ENCODE results near the gene ZNF808. TPM values are rescaled to one million over a fixed set of nuclear protein-coding genes. Genes with fewer than 3 reads are reported as not detected.
"Not testable (repeated sequence)": the region's sequence is repeated elsewhere in the genome, so short reads cannot be mapped to it uniquely, and the experiment has no call there.

Gene ZNF808
- total RNA-seq, 2 donors from 2014 or later: 34.6 to 42.5 TPM

GRCh38 chr19:52542984-52543664 is 15.7 kb downstream of the ZNF808 start:
- Mint-ChIP-seq H3K4me3 (peak overlapping the region; percentile 79), H3K27ac (peak overlapping the region; percentile 75 to 96), H3K36me3 (peaks cover 36% of the 10 kb centered on the region), H3K4me1 (ENCODE audit: low read depth in 2 of 2) (peaks cover 23 to 32% of the 10 kb centered on the region in 2 donors), H3K9me3 (peaks cover 4% of the 10 kb centered on the region), H3K27me3 (no peaks in the 10 kb centered on the region)
- ATAC-seq: peak; percentile 96 to 97
- peak; percentile 85 for DNase-seq (ENCODE audit: low spot score)

- DNase-seq (ENCODE audit: low spot score): no peak
- Mint-ChIP-seq H3K9me3 (peaks cover 30% of the 10 kb centered on the region), H3K27me3 (no peaks in the 10 kb centered on the region), H3K36me3 (peaks cover 62% of the 10 kb centered on the region), H3K4me3 (no peak overlapping the region), H3K4me1 (ENCODE audit: low read depth in 2 of 2) (peaks cover 6 to 7% of the 10 kb centered on the region in 2 donors), H3K27ac (no peak overlapping the region)
- ATAC-seq: no peak
Observed at GRCh38 chr19:52554216-52554971, 26.9 kb downstream of the ZNF808 start.

- Mint-ChIP-seq H3K27me3 (no peaks in the 10 kb centered on the region), H3K4me3 (no peak overlapping the region), H3K36me3 (peaks cover 73% of the 10 kb centered on the region), H3K4me1 (ENCODE audit: low read depth in 2 of 2) (peaks cover 0 to 4% of the 10 kb centered on the region in 2 donors), H3K27ac (no peak overlapping the region), H3K9me3 (peaks cover 31% of the 10 kb centered on the region)
- DNase-seq (ENCODE audit: low spot score) (no peak), ATAC-seq (no peak)
Observed at GRCh38 chr19:52557231-52557995, 29.9 kb downstream of the ZNF808 start.

GRCh38 chr19:52558732-52559445 is 31.4 kb downstream of the ZNF808 start:
- not testable (repeated sequence) for H3K27me3 Mint-ChIP-seq; H3K27ac Mint-ChIP-seq; ATAC-seq; H3K4me1 Mint-ChIP-seq (ENCODE audit: low read depth in 2 of 2); H3K4me3 Mint-ChIP-seq; DNase-seq (ENCODE audit: low spot score)
- H3K9me3 Mint-ChIP-seq: peaks cover 31% of the 10 kb centered on the region
- H3K36me3 Mint-ChIP-seq: peaks cover 69% of the 10 kb centered on the region

GRCh38 chr19:52561611-52562010 is 34.1 kb downstream of the ZNF808 start:
- peaks cover 22% of the 10 kb centered on the region for H3K9me3 Mint-ChIP-seq
- H3K4me1 Mint-ChIP-seq (ENCODE audit: low read depth in 2 of 2); H3K27ac Mint-ChIP-seq; ATAC-seq; H3K27me3 Mint-ChIP-seq; H3K4me3 Mint-ChIP-seq; DNase-seq (ENCODE audit: low spot score): not testable (repeated sequence)
- peaks cover 58% of the 10 kb centered on the region for H3K36me3 Mint-ChIP-seq

- H3K4me3 Mint-ChIP-seq: no peak overlapping the region
- H3K27ac Mint-ChIP-seq: no peak overlapping the region
- ATAC-seq: no peak
- no peak for DNase-seq (ENCODE audit: low spot score)
- peaks cover 20% of the 10 kb centered on the region for H3K9me3 Mint-ChIP-seq
- peaks cover 38% of the 10 kb centered on the region for H3K36me3 Mint-ChIP-seq
- H3K4me1 Mint-ChIP-seq (ENCODE audit: low read depth in 2 of 2): peaks cover 13 to 15% of the 10 kb centered on the region in 2 donors
- no peaks in the 10 kb centered on the region for H3K27me3 Mint-ChIP-seq
Observed at GRCh38 chr19:52566121-52566520, 38.7 kb downstream of the ZNF808 start.

DNA sequence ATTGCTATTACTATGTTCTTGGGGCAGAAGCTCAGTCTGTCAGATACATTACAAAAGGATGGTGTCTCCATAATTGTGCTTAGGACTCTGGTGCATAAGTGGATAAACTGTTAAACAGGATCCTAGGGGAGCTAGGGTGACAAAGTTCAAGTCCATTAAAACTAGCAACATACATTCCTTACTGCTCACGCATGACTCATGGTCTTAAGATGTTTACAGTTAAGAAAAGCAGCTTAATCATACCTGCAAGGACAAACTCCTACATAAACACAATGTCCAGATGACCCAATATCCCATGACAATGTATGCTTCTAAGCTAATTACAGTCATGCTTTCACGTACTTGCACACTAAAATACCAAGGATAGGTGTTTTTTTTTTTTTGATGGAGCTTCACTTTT is 39.1 kb downstream of the ZNF808 start:
- no peak overlapping the region for H3K27ac Mint-ChIP-seq
- H3K36me3 Mint-ChIP-seq: peaks cover 38% of the 10 kb centered on the region
- H3K9me3 Mint-ChIP-seq: peaks cover 20% of the 10 kb centered on the region
- H3K27me3 Mint-ChIP-seq: no peaks in the 10 kb centered on the region
- ATAC-seq: no peak
- no peak for DNase-seq (ENCODE audit: low spot score)
- no peak overlapping the region for H3K4me3 Mint-ChIP-seq
- peaks cover 18 to 20% of the 10 kb centered on the region in 2 donors for H3K4me1 Mint-ChIP-seq (ENCODE audit: low read depth in 2 of 2)

- Mint-ChIP-seq H3K27ac (no peak overlapping the region), H3K9me3 (peaks cover 19% of the 10 kb centered on the region)
Observed at GRCh38 chr19:52567921-52568320, 40.5 kb downstream of the ZNF808 start.

DNA sequence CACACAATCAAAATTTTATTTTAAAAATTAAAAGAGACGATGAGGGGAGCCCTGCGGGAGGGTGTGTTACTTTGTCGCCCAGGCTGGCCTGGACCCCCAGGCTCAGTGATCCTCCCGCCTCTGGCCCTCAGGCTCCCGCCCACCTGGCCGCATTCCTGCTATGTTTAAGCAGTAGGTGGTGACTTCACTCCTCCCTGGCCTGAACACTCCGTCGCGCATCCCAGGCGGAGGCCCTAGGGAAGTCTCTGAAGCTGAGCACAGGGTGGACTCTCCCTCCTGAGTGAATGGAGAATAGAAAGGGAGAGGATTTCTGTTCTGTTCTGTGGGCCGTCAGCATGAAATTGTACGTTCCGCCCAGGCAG is 42.2 kb downstream of the ZNF808 start:
- Mint-ChIP-seq H3K36me3 (peaks cover 43% of the 10 kb centered on the region), H3K27ac (peak overlapping the region in 1 of 2 donors; percentile 98), H3K4me1 (ENCODE audit: low read depth in 2 of 2) (peaks cover 28 to 32% of the 10 kb centered on the region in 2 donors), H3K4me3 (peak overlapping the region; percentile 98), H3K9me3 (peaks cover 14% of the 10 kb centered on the region)
- DNase-seq (ENCODE audit: low spot score); H3K27me3 Mint-ChIP-seq: not testable (repeated sequence)
- ATAC-seq: peak in 1 of 2 donors; percentile 0

More at GRCh38 chr19:52567921-52568320, 40.5 kb downstream of the ZNF808 start:
- H3K36me3 Mint-ChIP-seq: peaks cover 41% of the 10 kb centered on the region
- H3K4me1 Mint-ChIP-seq (ENCODE audit: low read depth in 2 of 2): peaks cover 26% of the 10 kb centered on the region in 2 donors
- ATAC-seq (no peak), DNase-seq (ENCODE audit: low spot score) (no peak)
- no peak overlapping the region for H3K4me3 Mint-ChIP-seq
- no peaks in the 10 kb centered on the region for H3K27me3 Mint-ChIP-seq

- H3K4me3 Mint-ChIP-seq: peak within 1 kb of the TSS; percentile 98
- ATAC-seq (peak; percentile 100), DNase-seq (ENCODE audit: low spot score) (peak; percentile 93)
- H3K27ac Mint-ChIP-seq: peak within 1 kb of the TSS; percentile 94 to 98
- peaks cover 28 to 32% of the 10 kb centered on the region in 2 donors for H3K4me1 Mint-ChIP-seq (ENCODE audit: low read depth in 2 of 2)
- H3K27me3 Mint-ChIP-seq: no peaks in the 10 kb centered on the region
- H3K9me3 Mint-ChIP-seq: peaks cover 13% of the 10 kb centered on the region
- H3K36me3 Mint-ChIP-seq: peaks cover 40% of the 10 kb centered on the region
Observed at GRCh38 chr19:52570000-52570861, 42.8 kb downstream of the ZNF808 start, which contains the start of gene ZNF701. ZNF701 (plus strand) TSS chr19:52570287; CDS start chr19:52574148, 3,861 bp downstream.

GRCh38 chr19:52584736-52585440 is 57.4 kb downstream of the ZNF808 start:
- peaks cover 14% of the 10 kb centered on the region for H3K9me3 Mint-ChIP-seq
- no peak overlapping the region for H3K4me3 Mint-ChIP-seq
- no peaks in the 10 kb centered on the region for H3K27me3 Mint-ChIP-seq
- H3K27ac Mint-ChIP-seq: no peak overlapping the region
- DNase-seq (ENCODE audit: low spot score): no peak
- peaks cover 0 to 7% of the 10 kb centered on the region in 2 donors for H3K4me1 Mint-ChIP-seq (ENCODE audit: low read depth in 2 of 2)
- H3K36me3 Mint-ChIP-seq: peaks cover 40% of the 10 kb centered on the region
- ATAC-seq: no peak

DNA sequence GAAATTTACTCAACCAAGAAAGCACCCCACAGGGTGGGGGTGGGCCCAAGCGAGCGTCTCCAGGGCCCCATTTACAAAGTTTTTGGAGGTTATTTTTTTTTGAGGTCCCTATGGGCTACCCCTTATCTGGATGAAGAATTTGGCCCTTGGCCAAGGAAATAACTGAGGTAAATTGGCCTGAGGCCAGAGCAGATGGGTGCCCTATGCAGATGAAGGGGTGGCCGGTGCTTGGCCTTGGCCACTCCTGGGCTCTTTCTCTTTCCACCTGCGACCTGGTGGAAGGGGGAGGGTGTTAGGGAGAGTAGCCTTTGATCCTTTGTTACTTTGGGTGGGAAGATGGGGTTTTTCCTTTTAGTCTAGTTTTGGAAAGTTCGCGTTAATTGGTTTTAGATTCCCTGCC is 58.1 kb downstream of the ZNF808 start:
- Mint-ChIP-seq H3K27me3 (no peaks in the 10 kb centered on the region), H3K4me3 (no peak overlapping the region), H3K4me1 (ENCODE audit: low read depth in 2 of 2) (peaks cover 0 to 10% of the 10 kb centered on the region in 2 donors), H3K36me3 (peaks cover 40% of the 10 kb centered on the region), H3K9me3 (peaks cover 14% of the 10 kb centered on the region), H3K27ac (no peak overlapping the region)
- DNase-seq (ENCODE audit: low spot score): no peak
- no peak for ATAC-seq
